ENCODE results near the gene RALGPS2.

Gene RALGPS2

DNA sequence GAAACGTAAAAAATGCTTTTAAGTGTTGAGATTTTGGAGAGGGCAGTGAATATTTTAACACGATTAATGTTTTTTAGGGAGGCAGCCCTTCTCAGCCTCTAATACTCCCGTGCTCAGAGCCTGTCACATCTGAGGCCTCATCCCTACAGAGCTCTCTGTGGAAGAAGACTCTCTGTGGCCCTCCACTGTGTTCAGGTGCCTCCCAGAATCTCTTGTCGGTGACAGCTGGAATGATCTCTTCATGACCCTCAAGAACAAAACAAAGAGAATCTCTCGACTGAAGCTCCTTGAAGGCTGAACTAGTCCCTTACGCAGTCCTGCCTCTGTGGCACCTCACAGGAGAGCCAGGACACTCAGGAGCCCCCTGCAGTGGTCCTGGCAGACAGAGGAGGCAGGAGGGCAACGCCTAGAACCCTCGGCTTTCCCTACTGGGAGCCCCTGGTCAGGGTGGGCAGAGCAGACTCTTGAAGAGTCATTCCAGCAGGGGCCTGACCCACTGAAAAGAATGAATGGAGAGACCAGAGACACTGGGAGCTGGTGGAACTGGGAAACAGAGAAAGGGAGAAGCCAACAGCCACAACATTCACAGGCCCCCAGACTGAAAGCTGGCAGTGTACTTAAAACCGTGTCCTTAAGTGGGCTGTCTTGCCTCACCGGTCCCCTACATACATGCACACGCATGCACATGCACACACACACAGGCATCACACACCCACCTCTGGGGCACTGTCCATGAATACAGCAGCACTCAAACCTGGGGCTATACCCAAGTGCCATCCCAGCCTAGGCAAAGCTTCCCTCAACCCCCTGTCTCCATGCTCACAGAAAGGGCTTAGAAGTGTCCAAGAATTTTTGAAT lies 213.3 kb downstream of the RALGPS2 start:
- peak; percentile 16; the same call in 1 of the 3 replicates for ATAC-seq
- TF ChIP-seq GLIS3 (CRISPR knock-in tag; IDR thresholded peaks at IDR 0.05) (no peak), SNAI2 (CRISPR knock-in tag; IDR thresholded peaks at IDR 0.05) (no peak), RARB (CRISPR knock-in tag; IDR thresholded peaks at IDR 0.05) (no peak), TSHZ2 (CRISPR knock-in tag; IDR thresholded peaks at IDR 0.05) (no peak), ZC3H10 (CRISPR knock-in tag; IDR thresholded peaks at IDR 0.05) (no peak), ZFP3 (CRISPR knock-in tag; IDR thresholded peaks at IDR 0.05) (no peak), TOX (CRISPR knock-in tag; IDR thresholded peaks at IDR 0.05; ENCODE audit: borderline replicate concordance) (no peak), ZNF70 (CRISPR knock-in tag; IDR thresholded peaks at IDR 0.05) (no peak), PPARA (CRISPR knock-in tag; IDR thresholded peaks at IDR 0.05; ENCODE audit: borderline replicate concordance) (no peak), ZNF565 (CRISPR knock-in tag; conservative IDR thresholded peaks at IDR 0.05; ENCODE audit: low read depth) (no peak)
- TF ChIP-seq, protein P1, sequence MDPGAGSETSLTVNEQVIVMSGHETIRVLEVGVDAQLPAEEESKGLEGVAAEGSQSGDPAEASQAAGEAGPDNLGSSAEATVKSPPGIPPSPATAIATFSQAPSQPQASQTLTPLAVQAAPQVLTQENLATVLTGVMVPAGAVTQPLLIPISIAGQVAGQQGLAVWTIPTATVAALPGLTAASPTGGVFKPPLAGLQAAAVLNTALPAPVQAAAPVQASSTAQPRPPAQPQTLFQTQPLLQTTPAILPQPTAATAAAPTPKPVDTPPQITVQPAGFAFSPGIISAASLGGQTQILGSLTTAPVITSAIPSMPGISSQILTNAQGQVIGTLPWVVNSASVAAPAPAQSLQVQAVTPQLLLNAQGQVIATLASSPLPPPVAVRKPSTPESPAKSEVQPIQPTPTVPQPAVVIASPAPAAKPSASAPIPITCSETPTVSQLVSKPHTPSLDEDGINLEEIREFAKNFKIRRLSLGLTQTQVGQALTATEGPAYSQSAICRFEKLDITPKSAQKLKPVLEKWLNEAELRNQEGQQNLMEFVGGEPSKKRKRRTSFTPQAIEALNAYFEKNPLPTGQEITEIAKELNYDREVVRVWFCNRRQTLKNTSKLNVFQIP (CRISPR knock-in tag; IDR thresholded peaks at IDR 0.05; ENCODE audit: borderline replicate concordance, low read depth) = no peak

DNA sequence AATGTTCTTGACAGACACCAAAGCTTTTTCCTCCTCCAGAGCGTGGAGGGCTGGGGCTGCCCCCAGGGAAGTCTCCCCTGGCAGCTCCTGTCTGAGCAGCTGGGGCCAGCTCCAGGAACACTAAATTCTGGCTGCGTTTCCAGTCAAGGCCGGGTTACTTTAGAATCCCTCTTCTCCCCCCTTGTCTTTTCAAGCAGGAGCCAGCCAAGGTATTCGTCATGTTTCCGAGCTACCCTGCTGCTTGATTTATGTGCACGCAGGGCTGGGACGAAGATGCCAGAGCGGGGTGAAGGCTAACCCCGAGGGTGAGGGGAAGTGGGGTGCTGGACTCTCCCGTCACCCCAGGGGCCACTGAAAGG lies 213.9 kb downstream of the RALGPS2 start:
- no peak for ATAC-seq
- TF ChIP-seq OSR1 (CRISPR knock-in tag; IDR thresholded peaks at IDR 0.05) = no peak
- TF ChIP-seq RARB (CRISPR knock-in tag; IDR thresholded peaks at IDR 0.05) = no peak
- no peak for TF ChIP-seq TSHZ2 (CRISPR knock-in tag; IDR thresholded peaks at IDR 0.05)
- TF ChIP-seq SNAI2 (CRISPR knock-in tag; IDR thresholded peaks at IDR 0.05) = no peak

DNA sequence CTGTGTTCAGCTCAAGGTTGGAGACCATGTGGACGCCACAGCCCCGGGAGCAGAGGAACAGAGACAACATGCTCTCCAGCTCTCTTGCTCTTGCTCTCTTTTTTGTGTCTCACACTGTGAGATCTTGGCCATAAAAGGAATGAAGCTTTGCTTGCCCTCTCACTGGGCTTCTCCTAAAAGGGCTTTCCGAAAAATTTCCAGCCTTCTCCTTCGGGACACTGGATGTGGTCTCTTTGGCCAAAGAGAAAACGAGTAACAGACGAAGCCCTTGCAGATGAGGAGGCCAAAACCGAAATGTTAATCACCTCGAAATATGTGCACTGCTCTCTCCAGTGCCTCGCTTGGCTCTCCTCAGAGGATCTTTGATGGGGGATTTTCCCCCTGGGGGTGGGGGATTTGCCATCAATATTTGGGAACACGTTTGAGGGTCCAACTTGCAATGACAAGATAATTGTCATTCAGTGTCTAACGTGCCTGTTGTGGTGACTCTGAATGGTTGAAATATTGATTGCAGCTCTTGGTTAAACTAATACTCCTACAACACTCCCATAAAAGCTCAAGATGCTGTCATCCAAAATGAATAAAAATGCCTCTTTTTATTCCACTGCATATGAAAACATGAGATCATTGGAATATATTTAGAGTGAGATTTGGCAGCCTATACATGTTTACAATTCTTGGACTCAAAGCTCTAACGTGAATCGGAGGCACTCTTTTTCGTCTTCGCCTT lies 214.5 kb downstream of the RALGPS2 start:
- TF ChIP-seq TOX (CRISPR knock-in tag; IDR thresholded peaks at IDR 0.05; ENCODE audit: borderline replicate concordance) = no peak
- no peak for TF ChIP-seq ZNF565 (CRISPR knock-in tag; conservative IDR thresholded peaks at IDR 0.05; ENCODE audit: low read depth)
- no peak for TF ChIP-seq GLIS3 (CRISPR knock-in tag; IDR thresholded peaks at IDR 0.05)
- TF ChIP-seq, protein P1 (CRISPR knock-in tag; IDR thresholded peaks at IDR 0.05; ENCODE audit: borderline replicate concordance, low read depth) = no peak
- no peak for TF ChIP-seq BACH2 (CRISPR knock-in tag; IDR thresholded peaks at IDR 0.05; ENCODE audit: borderline replicate concordance)
- no peak for TF ChIP-seq ZNF70 (CRISPR knock-in tag; IDR thresholded peaks at IDR 0.05)
- TF ChIP-seq ZNF8 (CRISPR knock-in tag; IDR thresholded peaks at IDR 0.05) = no peak
- no peak for TF ChIP-seq CSDC2 (CRISPR knock-in tag; IDR thresholded peaks at IDR 0.05)
- TF ChIP-seq RARB (CRISPR knock-in tag; IDR thresholded peaks at IDR 0.05) = no peak
- no peak for TF ChIP-seq ZFP3 (CRISPR knock-in tag; IDR thresholded peaks at IDR 0.05)
- TF ChIP-seq ESRRG (CRISPR knock-in tag; IDR thresholded peaks at IDR 0.05) = no peak
- no peak for TF ChIP-seq OSR1 (CRISPR knock-in tag; IDR thresholded peaks at IDR 0.05)
- TF ChIP-seq ISL1 (CRISPR knock-in tag; IDR thresholded peaks at IDR 0.05) = no peak
- ATAC-seq = no peak
